IPS-15b (cell line): ENCODE data around the gene USP20.

Source experiments
- H3K27me3 ChIP-seq: one replicate; pipeline ENCODE4 v1.6.1; 2013; ENCODE audit warnings: low read length; ENCODE audit not compliant: control insufficient read depth, insufficient read depth
- H3K36me3 ChIP-seq: one replicate; pipeline ENCODE4 v1.6.1; 2013; ENCODE audit warnings: low read length; ENCODE audit not compliant: control insufficient read depth, insufficient read depth
- H3K4me1 ChIP-seq: one replicate; pipeline ENCODE4 v1.6.1; 2013; ENCODE audit warnings: mild to moderate bottlenecking, low read length; ENCODE audit not compliant: control insufficient read depth, insufficient read depth
- H3K4me3 ChIP-seq: one replicate; pipeline ENCODE4 v1.5.1; 2013; ENCODE audit warnings: low read depth, low read length
- H3K9ac ChIP-seq: one replicate; pipeline ENCODE4 v1.6.1; 2013; ENCODE audit warnings: low read depth, mild to moderate bottlenecking, low read length
- H3K9me3 ChIP-seq: one replicate; pipeline ENCODE4 v1.6.1; 2013; ENCODE audit warnings: mild to moderate bottlenecking, low read length; ENCODE audit not compliant: control insufficient read depth, insufficient read depth

The USP20 gene

GRCh38 chr9:129845373-129845772, 10.1 kb downstream of the USP20 start:
- no peak overlapping the region for H3K4me3 ChIP-seq
- no peaks in the 10 kb centered on the region for H3K9me3 ChIP-seq
- H3K36me3 ChIP-seq, result no peaks in the 10 kb centered on the region
- no peaks in the 10 kb centered on the region for H3K27me3 ChIP-seq
- no peaks in the 10 kb centered on the region for H3K4me1 ChIP-seq
- H3K9ac ChIP-seq, result no peak overlapping the region

GRCh38 chr9:129848712-129849441, 13.6 kb downstream of the USP20 start:
- no peak overlapping the region for H3K9ac ChIP-seq
- H3K4me1 ChIP-seq, result no peaks in the 10 kb centered on the region

GRCh38 chr9:129849901-129850300, 14.6 kb downstream of the USP20 start:
- H3K9me3 ChIP-seq, result no peaks in the 10 kb centered on the region
- H3K4me1 ChIP-seq, result no peaks in the 10 kb centered on the region
- no peak overlapping the region for H3K9ac ChIP-seq
- H3K4me3 ChIP-seq, result no peak overlapping the region
- no peaks in the 10 kb centered on the region for H3K27me3 ChIP-seq
- peaks cover 3% of the 10 kb centered on the region for H3K36me3 ChIP-seq

More at GRCh38 chr9:129848712-129849441, 13.6 kb downstream of the USP20 start:
- H3K4me3 ChIP-seq, result no peak overlapping the region
- H3K27me3 ChIP-seq, result no peaks in the 10 kb centered on the region
- peaks cover 3% of the 10 kb centered on the region for H3K36me3 ChIP-seq
- H3K9me3 ChIP-seq, result no peaks in the 10 kb centered on the region

- Histone ChIP-seq H3K36me3 (peaks cover 3% of the 10 kb centered on the region), H3K4me3 (no peak overlapping the region), H3K27me3 (no peaks in the 10 kb centered on the region), H3K9me3 (no peaks in the 10 kb centered on the region), H3K4me1 (no peaks in the 10 kb centered on the region), H3K9ac (no peak overlapping the region)
Observed at GRCh38 chr9:129850821-129851550, 15.7 kb downstream of the USP20 start.

GRCh38 chr9:129851821-129852220, 16.6 kb downstream of the USP20 start:
- H3K9ac ChIP-seq, result no peak overlapping the region
- H3K4me1 ChIP-seq, result no peaks in the 10 kb centered on the region
- no peak overlapping the region for H3K4me3 ChIP-seq
- no peaks in the 10 kb centered on the region for H3K27me3 ChIP-seq
- peaks cover 3% of the 10 kb centered on the region for H3K36me3 ChIP-seq
- no peaks in the 10 kb centered on the region for H3K9me3 ChIP-seq

- Histone ChIP-seq H3K36me3 (peaks cover 3% of the 10 kb centered on the region), H3K4me1 (no peaks in the 10 kb centered on the region), H3K9me3 (no peaks in the 10 kb centered on the region), H3K9ac (no peak overlapping the region), H3K27me3 (no peaks in the 10 kb centered on the region), H3K4me3 (no peak overlapping the region)
Observed at GRCh38 chr9:129852579-129852978, 17.3 kb downstream of the USP20 start.

- peaks cover 6% of the 10 kb centered on the region for H3K36me3 ChIP-seq
- H3K9me3 ChIP-seq, result no peaks in the 10 kb centered on the region
- no peak overlapping the region for H3K9ac ChIP-seq
- no peaks in the 10 kb centered on the region for H3K4me1 ChIP-seq
- no peak overlapping the region for H3K4me3 ChIP-seq
- H3K27me3 ChIP-seq, result no peaks in the 10 kb centered on the region
Observed at GRCh38 chr9:129853614-129854013, 18.4 kb downstream of the USP20 start.

- Histone ChIP-seq H3K4me1 (no peaks in the 10 kb centered on the region), H3K4me3 (no peak overlapping the region), H3K27me3 (no peaks in the 10 kb centered on the region), H3K36me3 (peaks cover 6% of the 10 kb centered on the region), H3K9me3 (no peaks in the 10 kb centered on the region), H3K9ac (no peak overlapping the region)
Observed at GRCh38 chr9:129854588-129855110, 19.4 kb downstream of the USP20 start.

- Histone ChIP-seq H3K4me3 (no peak overlapping the region), H3K27me3 (no peaks in the 10 kb centered on the region), H3K36me3 (peaks cover 6% of the 10 kb centered on the region), H3K4me1 (no peaks in the 10 kb centered on the region), H3K9ac (no peak overlapping the region), H3K9me3 (no peaks in the 10 kb centered on the region)
Observed at GRCh38 chr9:129857207-129857606, 21.9 kb downstream of the USP20 start.

GRCh38 chr9:129858167-129858962, 23.1 kb downstream of the USP20 start:
- no peak overlapping the region for H3K4me3 ChIP-seq
- no peaks in the 10 kb centered on the region for H3K4me1 ChIP-seq
- peaks cover 8% of the 10 kb centered on the region for H3K36me3 ChIP-seq

GRCh38 chr9:129860653-129861446, 25.6 kb downstream of the USP20 start:
- Histone ChIP-seq H3K36me3 (peaks cover 16% of the 10 kb centered on the region), H3K9ac (no peak overlapping the region), H3K4me1 (no peaks in the 10 kb centered on the region), H3K27me3 (no peaks in the 10 kb centered on the region), H3K9me3 (no peaks in the 10 kb centered on the region), H3K4me3 (no peak overlapping the region)

More at GRCh38 chr9:129858167-129858962, 23.1 kb downstream of the USP20 start:
- Histone ChIP-seq H3K9ac (no peak overlapping the region), H3K9me3 (no peaks in the 10 kb centered on the region), H3K27me3 (no peaks in the 10 kb centered on the region)
